IMR-90 (cell line): Measurements from ENCODE around the gene NECTIN2. TPM values are rescaled to one million over a fixed set of nuclear protein-coding genes. Genes with fewer than 3 reads are reported as not detected.

Experiments used
- ATAC-seq: fragments of 200-7000 bp; cut with Tn5 transposase; 2 replicates; pipeline ENCODE4 v1.9.1; 2020; ENCODE audit warnings: low read depth, mild to moderate bottlenecking, moderate library complexity
- BruUV-seq: library from RNA; stranded (reverse); fragments of 400-500 nt; replicated peaks from 2 replicates; lab custom pipeline; 2021; lab: Mats Ljungman, UMichigan
- CTCF ChIA-PET: fragments of 300-600 bp; formaldehyde crosslinking; extraction: SDS; loops from one replicate; lab custom pipeline; 2021; ENCODE audit warnings: antibody characterized with exemption; lab: Yijun Ruan, JAX
- POLR2A ChIA-PET: fragments of 300-600 bp; sonication (Branson Sonifier 250); formaldehyde crosslinking; loops from one replicate; lab custom pipeline; 2022; ENCODE audit warnings: antibody characterized with exemption; ENCODE audit not compliant: unreplicated experiment; lab: Charles Lee
- DNase-seq: peaks from one replicate; pipeline ENCODE4 v3.0.0; 2013
- H2AFZ ChIP-seq: replicated peaks from 2 replicates; pipeline ENCODE3; 2013; ENCODE audit warnings: low read length, mild to moderate bottlenecking; ENCODE audit not compliant: poor library complexity
- H2AK5ac ChIP-seq: 2 replicates; pipeline ENCODE4 v1.6.1; 2013; ENCODE audit warnings: low read depth, low read length, inconsistent platforms
- H2AK9ac ChIP-seq: replicated peaks from 2 replicates; pipeline ENCODE3; 2013; ENCODE audit warnings: mild to moderate bottlenecking, low read depth, low read length, moderate library complexity; ENCODE audit not compliant: poor library complexity
- H2BK120ac ChIP-seq: 2 replicates; pipeline ENCODE4 v1.6.1; 2013; ENCODE audit warnings: low read depth, low read length, inconsistent platforms
- H2BK15ac ChIP-seq: 3 replicates; pipeline ENCODE4 v1.6.1; 2013; ENCODE audit warnings: low read depth, low read length, inconsistent platforms
- H2BK20ac ChIP-seq: 2 replicates; pipeline ENCODE4 v1.6.1; 2013; ENCODE audit warnings: low read depth, mild to moderate bottlenecking, inconsistent platforms, low read length, moderate library complexity
- H2BK5ac ChIP-seq: 2 replicates; pipeline ENCODE4 v1.6.1; 2013; ENCODE audit warnings: mild to moderate bottlenecking, low read depth, low read length, inconsistent platforms; ENCODE audit not compliant: poor library complexity, severe bottlenecking
- H3K14ac ChIP-seq: replicated peaks from 2 replicates; pipeline ENCODE4 v1.6.1; 2013; ENCODE audit warnings: low read depth, low read length, inconsistent platforms
- H3K18ac ChIP-seq: 2 replicates; pipeline ENCODE4 v1.6.1; 2013; ENCODE audit warnings: low read depth, low read length, control low read depth
- H3K23ac ChIP-seq: 2 replicates; pipeline ENCODE4 v1.6.1; 2013; ENCODE audit warnings: low read depth, low read length, inconsistent platforms
- H3K27ac ChIP-seq: 2 replicates; pipeline ENCODE4 v1.5.1; 2013; ENCODE audit warnings: mild to moderate bottlenecking, control low read depth, low read length; ENCODE audit not compliant: insufficient read depth
- H3K27me3 ChIP-seq: 2 replicates; pipeline ENCODE4 v1.6.1; 2013; ENCODE audit warnings: low read length; ENCODE audit not compliant: control insufficient read depth, insufficient read depth
- H3K36me3 ChIP-seq: 2 replicates; pipeline ENCODE4 v1.6.1; 2013; ENCODE audit warnings: low read length, mixed read lengths; ENCODE audit not compliant: control insufficient read depth, insufficient read depth
- H3K4ac ChIP-seq: 2 replicates; pipeline ENCODE4 v1.6.1; 2013; ENCODE audit warnings: low read depth, low read length, inconsistent platforms
- H3K4me1 ChIP-seq: 2 replicates; pipeline ENCODE4 v1.6.1; 2013; ENCODE audit warnings: low read length, mixed read lengths; ENCODE audit not compliant: control insufficient read depth, insufficient read depth
- H3K4me2 ChIP-seq: 2 replicates; pipeline ENCODE4 v1.6.1; 2013; ENCODE audit warnings: low read depth, mild to moderate bottlenecking, control low read depth, low read length, moderate library complexity
- H3K4me3 ChIP-seq: 2 replicates; pipeline ENCODE4 v1.5.1; 2013; ENCODE audit warnings: low read depth, mild to moderate bottlenecking, control low read depth, low read length, moderate library complexity; ENCODE audit not compliant: insufficient read depth
- H3K56ac ChIP-seq: 2 replicates; pipeline ENCODE4 v1.6.1; 2013; ENCODE audit warnings: low read length, inconsistent platforms; ENCODE audit not compliant: insufficient read depth; ENCODE audit errors: extremely low read depth
- H3K79me1 ChIP-seq, 2 experiments: 2 replicates each; pipeline ENCODE4 v1.6.1; 2013; ENCODE audit warnings: low read length in 2 of 2, inconsistent platforms in 1 of 2, low read depth in 1 of 2
- H3K9ac ChIP-seq: 2 replicates; pipeline ENCODE4 v1.6.1; 2013; ENCODE audit warnings: low read depth, low read length, control low read depth
- H3K9me1 ChIP-seq: 2 replicates; pipeline ENCODE4 v1.6.1; 2013; ENCODE audit warnings: low read length, inconsistent platforms; ENCODE audit not compliant: insufficient read depth
- H3K9me3 ChIP-seq: 2 replicates; pipeline ENCODE4 v1.6.1; 2013; ENCODE audit warnings: low read length; ENCODE audit not compliant: control insufficient read depth, insufficient read depth
- H4K20me1 ChIP-seq: 2 replicates; pipeline ENCODE4 v1.6.1; 2013; ENCODE audit warnings: low read length, inconsistent platforms; ENCODE audit not compliant: insufficient read depth
- H4K5ac ChIP-seq: 2 replicates; pipeline ENCODE4 v1.6.1; 2013; ENCODE audit warnings: mild to moderate bottlenecking, low read depth, low read length, control low read depth
- H4K8ac ChIP-seq, 2 experiments: 2 replicates each; pipeline ENCODE4 v1.6.1; 2013; ENCODE audit warnings: low read depth in 2 of 2, low read length in 2 of 2, control low read depth in 1 of 2, inconsistent platforms in 1 of 2
- H4K91ac ChIP-seq: 2 replicates; pipeline ENCODE4 v1.6.1; 2013; ENCODE audit warnings: low read depth, low read length, inconsistent platforms; ENCODE audit not compliant: insufficient read depth
- NFE2L2 ChIP-seq: fragments of 150-350 bp; IDR thresholded peaks from 2 replicates; pipeline ENCODE4 v1.6.1; 2016; ENCODE audit warnings: low read depth, mild to moderate bottlenecking, low read length
- RAD21 ChIP-seq: IDR thresholded peaks from 2 replicates; pipeline ENCODE4 v1.6.1; 2012; ENCODE audit warnings: low read length, improper control_type of control experiment
- WGBS, 2 experiments: methylation state at CpG; one replicate each; pipeline versions ENCODE4 v1.1.5 to v1.1.7; 2013; ENCODE audit warnings: missing lambda C conversion rate in 2 of 2; ENCODE audit not compliant: insufficient read length in 1 of 2; ENCODE audit errors: extremely low coverage in 2 of 2; 5-methylcytosine and 5-hydroxymethylcytosine counted together
- dilution Hi-C: fragments of 300-500 bp; cut with HindIII; formaldehyde crosslinking; loops from one replicate; pipeline ENCODE4 v1.14.3; 2018; ENCODE audit warnings: low sequenced_read_pairs; ENCODE audit not compliant: unreplicated experiment
- in situ Hi-C: fragments of 300-500 bp; cut with MboI; formaldehyde crosslinking; loops from 3 replicates; pipeline ENCODE4 v1.14.3; 2019; ENCODE audit warnings: low sequenced_read_pairs, inconsistent platforms, mixed read lengths
- intact Hi-C: fragments of 100-400 bp; cut with micrococcal nuclease; formaldehyde crosslinking; loops from 2 replicates; pipeline ENCODE4 v1.10.0; 2022
- polyA plus RNA-seq, 3 experiments: library from polyadenylated mRNA; depleted of rRNA; stranded (reverse); fragments of >200 nt; gene quantifications; 2 replicates each; pipeline ENCODE4 v1.2.3, GENCODE V29; 2012; ENCODE audit warnings: low replicate concordance in 1 of 3
- total RNA-seq: library from RNA; depleted of rRNA; stranded (reverse); fragments of >200 nt; gene quantifications from 2 replicates; pipeline ENCODE4 v1.2.3, GENCODE V29; 2012

NECTIN2 gene
- total and polyA plus RNA-seq, 2 of the 4 experiments (the other 2 are of a cell fraction): 77.8 to 170 TPM

GRCh38 chr19:44813841-44814470, 32.1 kb upstream of the NECTIN2 start:
- intact Hi-C loops: loop anchor here (1.0 kb wide), 1 partner anchor 19 kb away; no protein-coding TSS in a partner anchor

More at GRCh38 chr19:44813841-44814470, 32.1 kb upstream of the NECTIN2 start:
- Histone ChIP-seq H3K23ac (no peak overlapping the region), H3K9me3 (no peaks in the 10 kb centered on the region), H2BK120ac (no peak overlapping the region), H4K91ac (no peak overlapping the region), H2BK15ac (no peak overlapping the region), H3K36me3 (peaks cover 16% of the 10 kb centered on the region), H2BK5ac (no peak overlapping the region), H3K14ac (no peak overlapping the region), H2AFZ (no peak overlapping the region), H3K4me1 (peaks cover 5% of the 10 kb centered on the region), H4K5ac (no peak overlapping the region), H3K27me3 (no peaks in the 10 kb centered on the region), H4K20me1 (no peaks in the 10 kb centered on the region), H3K9ac (no peak overlapping the region), H2AK5ac (no peak overlapping the region), H3K27ac (no peak overlapping the region), H3K79me1 (peaks cover 5 to 9% of the 10 kb centered on the region in 2 experiments; a peak in 2 of 4 replicates), H3K4me2 (no peak overlapping the region), H3K56ac (no peak overlapping the region), H2AK9ac (no peak overlapping the region), H3K18ac (no peak overlapping the region), H3K4ac (no peak overlapping the region), H4K8ac (no peak overlapping the region), H3K4me3 (no peak overlapping the region), H2BK20ac (no peak overlapping the region), H3K9me1 (no peaks in the 10 kb centered on the region)
- ATAC-seq (no peak), DNase-seq (no peak)
- dilution Hi-C loops: no loop called here
- in situ Hi-C loops: no loop called here
- CTCF ChIA-PET: no interaction called here
- TF ChIP-seq NFE2L2: no peak
- TF ChIP-seq RAD21: no peak
- BruUV-seq: no TSS peak
- POLR2A ChIA-PET: no interaction called here
- 91% methylated on average over 4 of the region's 16 CpGs; no CpG with 5 or more reads in 1 of the 2 experiments for WGBS, 2 experiments
